C4-2B (cell line): ENCODE results near the gene PHAX.

Experiments
- ZFX ChIP-seq: fragments of 450-650 bp; IDR thresholded peaks from 2 replicates; pipeline ENCODE4 v1.6.1; 2017
- TF ChIP-seq, protein P1 (sequence below): fragments of 450-650 bp; conservative IDR thresholded peaks from 2 replicates; pipeline ENCODE4 v1.5.1; 2017; ENCODE audit warnings: mild to moderate bottlenecking

GRCh38 chr5:126552614-126553013 is 48.1 kb upstream of the PHAX start:
- TF ChIP-seq, protein P1, sequence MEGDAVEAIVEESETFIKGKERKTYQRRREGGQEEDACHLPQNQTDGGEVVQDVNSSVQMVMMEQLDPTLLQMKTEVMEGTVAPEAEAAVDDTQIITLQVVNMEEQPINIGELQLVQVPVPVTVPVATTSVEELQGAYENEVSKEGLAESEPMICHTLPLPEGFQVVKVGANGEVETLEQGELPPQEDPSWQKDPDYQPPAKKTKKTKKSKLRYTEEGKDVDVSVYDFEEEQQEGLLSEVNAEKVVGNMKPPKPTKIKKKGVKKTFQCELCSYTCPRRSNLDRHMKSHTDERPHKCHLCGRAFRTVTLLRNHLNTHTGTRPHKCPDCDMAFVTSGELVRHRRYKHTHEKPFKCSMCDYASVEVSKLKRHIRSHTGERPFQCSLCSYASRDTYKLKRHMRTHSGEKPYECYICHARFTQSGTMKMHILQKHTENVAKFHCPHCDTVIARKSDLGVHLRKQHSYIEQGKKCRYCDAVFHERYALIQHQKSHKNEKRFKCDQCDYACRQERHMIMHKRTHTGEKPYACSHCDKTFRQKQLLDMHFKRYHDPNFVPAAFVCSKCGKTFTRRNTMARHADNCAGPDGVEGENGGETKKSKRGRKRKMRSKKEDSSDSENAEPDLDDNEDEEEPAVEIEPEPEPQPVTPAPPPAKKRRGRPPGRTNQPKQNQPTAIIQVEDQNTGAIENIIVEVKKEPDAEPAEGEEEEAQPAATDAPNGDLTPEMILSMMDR, result no peak
- no peak for TF ChIP-seq ZFX
